ENCODE measurements around the gene STX8.

Gene STX8

DNA sequence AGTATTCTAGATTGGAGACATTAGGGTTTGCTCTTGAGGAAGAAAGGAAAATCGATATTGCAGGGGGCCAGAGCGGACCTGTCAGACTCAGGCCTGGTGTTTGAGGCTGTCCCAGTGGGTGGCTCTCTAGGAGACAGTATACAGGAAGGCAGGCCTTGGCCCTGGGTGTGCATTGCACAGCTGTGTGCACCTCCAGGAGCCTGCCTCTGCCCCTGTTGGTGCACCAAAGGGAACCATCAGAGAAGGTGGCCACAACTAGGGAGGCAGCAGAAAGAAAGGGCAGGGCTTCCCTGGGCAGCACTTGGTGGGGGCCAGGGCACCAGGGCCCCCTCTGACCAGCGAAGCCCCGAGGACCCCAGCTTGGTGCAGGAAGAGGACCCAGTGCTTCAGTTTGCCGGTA is 366.3 kb downstream of the STX8 start:
- no peak for DNase-seq (ENCODE audit: low spot score)

DNA sequence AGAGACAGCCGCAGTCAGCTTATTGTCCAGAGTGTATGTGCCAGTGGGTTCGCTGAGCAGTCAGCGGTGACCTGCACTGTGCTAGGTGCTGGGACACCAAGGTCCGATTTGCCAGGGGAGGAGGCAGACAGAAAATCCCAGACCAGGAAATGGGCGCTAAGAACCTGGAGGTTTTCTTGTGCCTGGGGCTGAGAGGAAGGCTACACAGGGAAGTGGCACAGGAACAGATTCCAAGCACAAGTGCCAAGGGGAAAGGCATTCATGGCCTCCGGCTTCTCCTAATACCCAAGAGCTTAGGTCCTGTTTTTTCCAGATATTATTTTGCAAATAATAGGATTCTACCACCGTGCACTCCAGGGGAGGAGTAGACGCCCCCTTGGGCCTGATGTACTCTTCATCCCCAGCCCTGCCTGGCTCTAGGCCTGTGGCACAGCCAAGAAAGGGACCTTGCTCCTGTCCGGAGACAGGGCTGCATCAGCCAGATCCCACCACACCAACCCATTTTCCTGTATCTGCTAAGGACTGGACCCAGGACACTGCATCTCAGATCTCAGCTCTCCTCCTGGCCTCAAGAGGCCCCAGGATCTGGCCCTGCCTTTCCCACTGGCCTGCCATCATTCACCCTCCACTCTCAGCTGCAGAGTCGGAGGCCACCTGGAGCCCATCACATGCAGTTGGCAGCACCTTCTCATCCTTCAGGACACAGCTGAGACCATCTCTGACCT is 367.1 kb downstream of the STX8 start:
- no peak for DNase-seq (ENCODE audit: low spot score)

DNA sequence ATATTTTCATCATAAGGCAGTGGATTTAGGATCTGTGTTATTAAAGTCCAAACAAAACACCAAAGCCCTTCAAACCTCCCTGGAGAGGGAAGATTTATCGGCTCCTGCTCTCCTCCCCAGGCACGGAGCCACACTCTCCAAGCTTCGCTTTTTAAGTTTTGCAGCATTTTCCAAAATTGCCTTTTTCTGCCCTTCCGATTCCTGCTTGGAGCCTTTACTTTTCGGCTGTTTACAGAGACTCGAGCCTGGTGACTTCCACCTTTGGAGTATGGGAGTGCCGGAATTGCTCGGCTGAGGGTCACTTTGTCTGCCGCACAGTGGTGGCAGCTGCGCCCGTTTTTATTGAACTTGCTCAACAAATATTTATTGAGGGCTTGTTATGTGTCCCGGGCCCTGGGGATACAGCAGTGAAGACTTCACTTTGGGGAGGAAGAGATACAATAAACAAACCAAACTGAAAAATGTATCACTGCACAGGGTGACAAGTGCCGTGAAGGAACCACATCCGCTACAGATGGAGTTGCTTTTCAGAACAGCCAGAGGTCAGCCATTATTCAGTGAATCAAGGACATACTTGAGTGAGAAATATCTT is 368.8 kb downstream of the STX8 start:
- no peak for DNase-seq (ENCODE audit: low spot score)

DNA sequence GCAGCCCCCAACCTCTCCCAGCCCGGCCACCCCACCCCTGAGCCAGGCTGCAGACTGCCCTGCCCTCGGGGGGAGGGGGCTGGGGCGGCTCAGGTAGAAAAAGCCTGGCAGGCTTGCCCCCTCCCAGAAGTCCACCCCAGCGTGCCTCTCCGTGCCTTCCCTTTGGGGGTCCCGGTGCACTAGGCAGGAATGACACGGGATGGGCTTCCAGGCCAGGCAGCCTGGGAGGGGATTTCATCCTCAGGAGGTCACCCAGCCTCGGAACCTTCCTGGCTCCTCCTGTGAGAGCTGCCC is 369.3 kb downstream of the STX8 start:
- no peak for DNase-seq (ENCODE audit: low spot score)

DNA sequence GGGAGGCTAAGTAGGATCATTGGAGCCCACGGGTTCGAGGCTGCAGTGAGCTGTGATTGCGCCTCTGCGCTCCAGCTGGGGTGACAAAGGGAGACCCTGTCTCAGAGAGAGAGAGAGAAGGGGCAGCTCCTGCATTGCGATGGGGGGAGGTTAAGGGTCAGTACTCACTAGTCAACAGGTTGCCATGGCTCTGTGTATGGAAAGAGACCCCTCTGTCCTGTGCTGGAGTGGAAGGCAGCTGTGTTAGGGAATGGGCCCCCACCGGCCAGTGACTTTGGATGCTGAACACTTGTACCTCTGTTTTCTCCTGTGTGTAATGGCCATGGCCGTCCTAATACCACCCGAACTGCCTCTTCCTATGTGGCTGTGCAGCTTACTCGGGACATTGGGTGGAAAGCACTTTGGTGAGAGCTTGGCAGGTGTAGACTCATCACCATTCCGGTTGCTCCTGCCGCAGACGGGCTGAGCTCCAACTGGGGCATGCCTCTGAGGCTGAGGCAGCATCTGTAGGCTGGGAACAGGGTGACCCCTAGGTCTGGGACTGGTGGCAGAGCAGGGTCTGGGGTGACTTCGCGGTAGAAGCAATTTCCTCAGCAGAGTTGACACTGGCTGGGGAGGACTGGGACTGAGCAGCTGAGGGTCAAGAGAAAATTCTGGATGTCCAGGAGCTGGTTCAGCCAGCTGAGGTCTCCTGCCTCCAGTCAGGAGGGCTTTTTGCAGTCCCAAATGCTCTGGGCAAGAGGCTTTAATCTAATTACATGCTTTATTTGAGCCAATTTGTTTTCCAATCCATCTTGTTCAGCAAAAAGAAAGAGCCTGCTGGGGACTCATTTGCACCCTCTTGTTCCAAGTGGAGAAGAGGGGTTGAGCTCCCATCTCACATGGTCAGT is 369.9 kb downstream of the STX8 start:
- DNase-seq (ENCODE audit: low spot score): no peak

DNA sequence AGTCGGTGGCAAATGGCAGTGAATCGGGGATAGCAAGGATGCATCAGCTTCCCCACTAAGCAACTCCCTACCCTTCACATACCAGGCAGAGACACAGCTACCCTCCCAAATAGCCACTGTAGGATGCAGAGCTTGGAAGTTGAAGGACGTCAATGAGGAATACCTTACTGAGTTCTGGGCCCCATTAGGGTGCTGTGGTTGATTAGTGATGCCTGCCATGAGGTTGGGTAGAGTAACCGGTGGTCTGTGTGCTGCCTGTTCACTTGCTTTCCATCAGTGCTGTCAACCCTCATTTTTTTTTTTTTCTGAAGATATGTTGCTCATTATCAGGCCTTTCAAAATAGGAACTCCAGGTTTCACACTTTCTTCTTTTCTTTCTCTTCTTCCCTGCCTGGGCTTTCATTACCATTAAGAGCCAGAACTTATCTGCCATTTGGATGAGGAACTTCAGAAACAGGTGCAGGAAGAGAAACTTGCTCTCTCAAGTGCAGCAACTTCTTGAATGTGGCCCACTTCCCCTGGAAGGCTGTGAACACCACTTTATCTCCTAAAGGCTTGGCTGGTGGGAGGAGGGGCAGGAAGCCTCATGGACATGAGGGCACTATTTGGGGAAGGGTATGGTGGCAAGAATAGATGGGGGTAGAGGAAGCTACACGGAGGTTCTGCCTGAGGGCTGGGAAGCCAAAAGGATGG is 370.8 kb downstream of the STX8 start:
- no peak for DNase-seq (ENCODE audit: low spot score)

DNA sequence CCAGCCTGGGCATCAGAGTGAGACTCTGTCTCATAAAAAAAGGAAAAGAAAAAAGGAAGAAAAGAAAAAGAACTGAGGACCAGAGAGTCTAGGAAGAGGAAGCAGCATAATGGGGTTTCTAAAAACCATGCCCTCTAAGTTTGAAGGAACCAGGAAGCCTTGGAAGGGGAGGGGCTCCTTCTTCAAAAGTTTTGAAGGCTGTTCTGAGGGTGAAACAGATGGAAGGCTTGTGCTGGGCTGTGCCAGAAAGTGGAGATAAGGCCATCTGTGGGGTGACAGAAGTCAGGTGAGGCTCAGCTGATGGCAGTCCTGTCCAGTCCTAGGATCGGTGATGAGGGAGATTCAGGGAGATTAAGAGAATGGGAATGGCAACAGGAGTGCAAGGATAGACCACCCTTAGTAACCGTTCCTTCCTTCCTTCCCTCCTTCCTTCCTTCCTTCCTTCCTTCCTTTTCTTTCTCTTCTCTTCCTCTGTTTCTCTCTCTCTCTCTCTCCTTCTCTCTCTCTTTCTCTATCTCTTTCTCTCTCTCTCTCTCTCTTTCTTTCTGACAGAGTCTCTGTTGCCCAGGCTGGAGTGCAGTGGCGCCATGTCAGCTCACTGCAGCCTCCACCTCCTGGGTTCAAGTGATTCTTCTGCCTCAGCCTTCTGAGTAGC is 371.7 kb downstream of the STX8 start:
- DNase-seq (ENCODE audit: low spot score): no peak

DNA sequence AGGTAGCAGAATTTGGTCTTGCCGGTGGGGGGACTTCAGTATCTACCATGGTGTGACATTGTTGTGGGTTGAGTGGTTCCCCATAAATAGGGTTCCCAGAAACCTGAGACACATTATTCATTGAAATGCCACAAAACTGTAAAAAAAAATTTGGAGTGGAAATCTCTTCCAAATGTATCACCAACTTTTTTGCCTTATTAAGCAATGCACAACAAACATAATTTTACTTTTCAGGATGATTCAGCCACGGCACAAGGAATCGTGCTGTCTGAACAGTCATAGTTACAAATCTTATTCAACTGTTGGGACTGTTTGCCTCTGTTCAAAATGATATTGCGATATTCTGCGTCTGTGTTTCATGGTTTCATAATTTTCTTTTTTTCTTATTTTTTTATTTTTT is 373.1 kb downstream of the STX8 start:
- DNase-seq (ENCODE audit: low spot score): no peak

DNA sequence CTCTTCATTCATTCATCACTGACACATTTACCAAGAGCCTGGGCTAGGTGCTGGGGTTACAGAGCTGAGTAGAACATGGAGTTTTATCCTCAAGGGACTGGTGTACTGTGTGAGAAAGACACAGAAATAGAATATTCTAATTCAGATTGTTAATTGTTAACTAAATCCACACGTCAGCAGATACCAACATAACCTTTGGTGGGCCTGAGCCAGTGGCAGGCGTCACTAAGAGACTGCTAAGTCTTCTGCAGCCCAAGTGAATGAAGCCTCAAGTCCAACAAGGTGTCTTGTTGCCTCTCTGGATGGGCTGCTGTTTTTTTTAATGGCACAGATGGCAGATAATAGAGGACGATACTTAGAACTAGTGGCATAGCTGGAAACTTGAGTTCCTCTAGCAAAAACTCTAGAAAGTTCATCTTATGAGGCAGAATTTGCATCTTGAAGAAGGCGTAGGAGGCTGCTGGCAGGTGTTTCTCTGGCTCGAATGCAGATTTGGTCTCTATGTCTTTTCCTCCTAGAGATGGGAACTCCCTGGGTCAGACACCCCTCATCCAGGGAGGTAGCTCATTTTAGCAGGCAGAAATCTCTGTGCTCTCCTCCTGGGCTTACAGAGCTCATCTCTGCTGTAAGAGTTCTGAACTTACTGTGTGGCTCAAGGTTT is 374.8 kb downstream of the STX8 start:
- DNase-seq (ENCODE audit: low spot score): no peak

All from kidney tubule cell (primary cell).